Measurements from ENCODE around the gene TRMT61B. TPM values are rescaled to one million over a fixed set of nuclear protein-coding genes. Genes with fewer than 3 reads are reported as not detected.

Gene TRMT61B
- total and polyA plus RNA-seq, 2 donors (not counting 1 experiment from before 2014, with no cell fraction given) = 13.5 to 14.4 TPM

- no peaks in the 10 kb centered on the region for H3K27me3 ChIP-seq (ENCODE audit: control insufficient read depth, insufficient read depth, low read length)
- H3K4me2 ChIP-seq (ENCODE audit: extremely low read depth, insufficient read depth, low read length) = no peak overlapping the region
- H3K9ac ChIP-seq (ENCODE audit: insufficient read depth, low read length) = no peak overlapping the region
- TF ChIP-seq EZH2 (IDR thresholded peaks at IDR 0.05; ENCODE audit: low read length, missing control alignments) = no peak
- TF ChIP-seq CTCF (conservative IDR thresholded peaks at IDR 0.05 in 1 of 2, IDR thresholded peaks at IDR 0.05 in 1 of 2; ENCODE audit: low read depth in 1 of 2, low read length in 2 of 2) = no peak
- H4K20me1 ChIP-seq (ENCODE audit: control insufficient read depth, extremely low read depth, insufficient read depth, low read length) = no peaks in the 10 kb centered on the region
- H3K4me3 ChIP-seq (replicated peaks in 1 of 4; ENCODE audit: control extremely low read depth in 1 of 4, insufficient read depth in 1 of 4, low read depth in 3 of 4, low read length in 4 of 4) = no peak overlapping the region
- H2AFZ ChIP-seq (ENCODE audit: low read length) = no peak overlapping the region
- peaks cover 10% of the 10 kb centered on the region for H3K36me3 ChIP-seq (ENCODE audit: control insufficient read depth, insufficient read depth, low read length)
- DNase-seq (ENCODE audit: low read depth in 2 of 2) = no peak
- H3K79me2 ChIP-seq (ENCODE audit: control insufficient read depth, insufficient read depth, low read length) = peaks cover 53% of the 10 kb centered on the region
- H3K4me1 ChIP-seq (ENCODE audit: control insufficient read depth, extremely low read depth, insufficient read depth, low read length) = no peaks in the 10 kb centered on the region
- no peaks in the 10 kb centered on the region for H3K9me3 ChIP-seq (ENCODE audit: control insufficient read depth, insufficient read depth, low read depth, low read length)
- H3K27ac ChIP-seq (ENCODE audit: insufficient read depth, low read length) = no peak overlapping the region
These were observed 38.1 kb upstream of the TRMT61B start for GRCh38 chr2:28908172-28908571.

- DNase-seq (ENCODE audit: low read depth in 2 of 2) = no peak
- no peak for TF ChIP-seq EZH2 (IDR thresholded peaks at IDR 0.05; ENCODE audit: low read length, missing control alignments)
- TF ChIP-seq CTCF (conservative IDR thresholded peaks at IDR 0.05 in 1 of 2, IDR thresholded peaks at IDR 0.05 in 1 of 2; ENCODE audit: low read depth in 1 of 2, low read length in 2 of 2) = no peak
These were observed 36.7 kb upstream of the TRMT61B start for GRCh38 chr2:28906821-28907220.

GRCh38 chr2:28906376-28906775 lies 36.3 kb upstream of the TRMT61B start:
- Histone ChIP-seq H3K79me2 (ENCODE audit: control insufficient read depth, insufficient read depth, low read length) (peaks cover 64% of the 10 kb centered on the region), H3K9me3 (ENCODE audit: control insufficient read depth, insufficient read depth, low read depth, low read length) (no peaks in the 10 kb centered on the region), H3K9ac (ENCODE audit: insufficient read depth, low read length) (no peak overlapping the region), H3K4me2 (ENCODE audit: extremely low read depth, insufficient read depth, low read length) (no peak overlapping the region), H3K36me3 (ENCODE audit: control insufficient read depth, insufficient read depth, low read length) (peaks cover 10% of the 10 kb centered on the region), H3K27ac (ENCODE audit: insufficient read depth, low read length) (no peak overlapping the region), H2AFZ (ENCODE audit: low read length) (no peak overlapping the region), H3K4me3 (replicated peaks in 1 of 4; ENCODE audit: control extremely low read depth in 1 of 4, insufficient read depth in 1 of 4, low read depth in 3 of 4, low read length in 4 of 4) (no peak overlapping the region), H3K4me1 (ENCODE audit: control insufficient read depth, extremely low read depth, insufficient read depth, low read length) (no peaks in the 10 kb centered on the region), H3K27me3 (ENCODE audit: control insufficient read depth, insufficient read depth, low read length) (no peaks in the 10 kb centered on the region), H4K20me1 (ENCODE audit: control insufficient read depth, extremely low read depth, insufficient read depth, low read length) (no peaks in the 10 kb centered on the region)
- TF ChIP-seq CTCF (conservative IDR thresholded peaks at IDR 0.05 in 1 of 2, IDR thresholded peaks at IDR 0.05 in 1 of 2; ENCODE audit: low read depth in 1 of 2, low read length in 2 of 2) = no peak
- DNase-seq (ENCODE audit: low read depth in 2 of 2) = no peak

More at GRCh38 chr2:28906821-28907220, 36.7 kb upstream of the TRMT61B start:
- Histone ChIP-seq H3K27ac (ENCODE audit: insufficient read depth, low read length) (no peak overlapping the region), H3K4me1 (ENCODE audit: control insufficient read depth, extremely low read depth, insufficient read depth, low read length) (no peaks in the 10 kb centered on the region), H3K9ac (ENCODE audit: insufficient read depth, low read length) (no peak overlapping the region), H4K20me1 (ENCODE audit: control insufficient read depth, extremely low read depth, insufficient read depth, low read length) (no peaks in the 10 kb centered on the region), H2AFZ (ENCODE audit: low read length) (no peak overlapping the region), H3K27me3 (ENCODE audit: control insufficient read depth, insufficient read depth, low read length) (no peaks in the 10 kb centered on the region), H3K9me3 (ENCODE audit: control insufficient read depth, insufficient read depth, low read depth, low read length) (no peaks in the 10 kb centered on the region), H3K4me2 (ENCODE audit: extremely low read depth, insufficient read depth, low read length) (no peak overlapping the region), H3K4me3 (replicated peaks in 1 of 4; ENCODE audit: control extremely low read depth in 1 of 4, insufficient read depth in 1 of 4, low read depth in 3 of 4, low read length in 4 of 4) (no peak overlapping the region), H3K79me2 (ENCODE audit: control insufficient read depth, insufficient read depth, low read length) (peaks cover 63% of the 10 kb centered on the region), H3K36me3 (ENCODE audit: control insufficient read depth, insufficient read depth, low read length) (peaks cover 13% of the 10 kb centered on the region)
